Measurements from ENCODE around the gene MED31.

DNA sequence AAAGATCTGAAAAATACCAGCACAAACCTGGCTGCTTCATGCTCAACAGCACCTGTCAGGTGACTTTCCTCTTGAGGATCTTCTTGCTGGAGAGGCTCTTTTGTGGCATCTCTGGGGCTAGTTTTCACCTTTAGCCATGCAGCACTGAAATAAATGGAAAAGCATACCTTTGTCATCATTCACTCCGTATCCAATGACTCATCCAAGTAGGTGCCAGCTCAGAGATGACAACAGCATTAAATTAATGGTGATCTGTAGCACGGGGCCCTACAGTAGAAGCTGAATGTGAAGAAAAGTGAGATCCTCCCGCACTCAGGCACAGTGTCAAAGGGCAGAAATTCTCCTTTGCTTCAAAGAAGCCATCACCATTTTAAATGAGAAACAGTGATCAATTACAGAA, 43.1 kb downstream of the MED31 start:
- no peak for TF ChIP-seq SMC3 (IDR thresholded peaks at IDR 0.05; ENCODE audit: low read depth, low read length)
- TF ChIP-seq, protein P1, sequence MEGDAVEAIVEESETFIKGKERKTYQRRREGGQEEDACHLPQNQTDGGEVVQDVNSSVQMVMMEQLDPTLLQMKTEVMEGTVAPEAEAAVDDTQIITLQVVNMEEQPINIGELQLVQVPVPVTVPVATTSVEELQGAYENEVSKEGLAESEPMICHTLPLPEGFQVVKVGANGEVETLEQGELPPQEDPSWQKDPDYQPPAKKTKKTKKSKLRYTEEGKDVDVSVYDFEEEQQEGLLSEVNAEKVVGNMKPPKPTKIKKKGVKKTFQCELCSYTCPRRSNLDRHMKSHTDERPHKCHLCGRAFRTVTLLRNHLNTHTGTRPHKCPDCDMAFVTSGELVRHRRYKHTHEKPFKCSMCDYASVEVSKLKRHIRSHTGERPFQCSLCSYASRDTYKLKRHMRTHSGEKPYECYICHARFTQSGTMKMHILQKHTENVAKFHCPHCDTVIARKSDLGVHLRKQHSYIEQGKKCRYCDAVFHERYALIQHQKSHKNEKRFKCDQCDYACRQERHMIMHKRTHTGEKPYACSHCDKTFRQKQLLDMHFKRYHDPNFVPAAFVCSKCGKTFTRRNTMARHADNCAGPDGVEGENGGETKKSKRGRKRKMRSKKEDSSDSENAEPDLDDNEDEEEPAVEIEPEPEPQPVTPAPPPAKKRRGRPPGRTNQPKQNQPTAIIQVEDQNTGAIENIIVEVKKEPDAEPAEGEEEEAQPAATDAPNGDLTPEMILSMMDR (conservative IDR thresholded peaks at IDR 0.05; ENCODE audit: low read depth, low read length) = no peak
- TF ChIP-seq POLR2A (IDR thresholded peaks at IDR 0.05; ENCODE audit: low read depth, low read length) = no peak
- no peak for TF ChIP-seq MAFK (IDR thresholded peaks at IDR 0.05; ENCODE audit: low read depth, low read length)
- no peak for TF ChIP-seq RCOR1 (IDR thresholded peaks at IDR 0.05; ENCODE audit: insufficient replicate concordance, low read length)
- TF ChIP-seq MXI1 (IDR thresholded peaks at IDR 0.05; ENCODE audit: borderline replicate concordance, low read depth, low read length) = no peak
- TF ChIP-seq, protein P2, sequence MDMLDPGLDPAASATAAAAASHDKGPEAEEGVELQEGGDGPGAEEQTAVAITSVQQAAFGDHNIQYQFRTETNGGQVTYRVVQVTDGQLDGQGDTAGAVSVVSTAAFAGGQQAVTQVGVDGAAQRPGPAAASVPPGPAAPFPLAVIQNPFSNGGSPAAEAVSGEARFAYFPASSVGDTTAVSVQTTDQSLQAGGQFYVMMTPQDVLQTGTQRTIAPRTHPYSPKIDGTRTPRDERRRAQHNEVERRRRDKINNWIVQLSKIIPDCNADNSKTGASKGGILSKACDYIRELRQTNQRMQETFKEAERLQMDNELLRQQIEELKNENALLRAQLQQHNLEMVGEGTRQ (IDR thresholded peaks at IDR 0.05; ENCODE audit: low read depth, low read length) = no peak
- TF ChIP-seq CEBPB (IDR thresholded peaks at IDR 0.05; ENCODE audit: low read depth, low read length) = no peak
- TF ChIP-seq, protein P3, sequence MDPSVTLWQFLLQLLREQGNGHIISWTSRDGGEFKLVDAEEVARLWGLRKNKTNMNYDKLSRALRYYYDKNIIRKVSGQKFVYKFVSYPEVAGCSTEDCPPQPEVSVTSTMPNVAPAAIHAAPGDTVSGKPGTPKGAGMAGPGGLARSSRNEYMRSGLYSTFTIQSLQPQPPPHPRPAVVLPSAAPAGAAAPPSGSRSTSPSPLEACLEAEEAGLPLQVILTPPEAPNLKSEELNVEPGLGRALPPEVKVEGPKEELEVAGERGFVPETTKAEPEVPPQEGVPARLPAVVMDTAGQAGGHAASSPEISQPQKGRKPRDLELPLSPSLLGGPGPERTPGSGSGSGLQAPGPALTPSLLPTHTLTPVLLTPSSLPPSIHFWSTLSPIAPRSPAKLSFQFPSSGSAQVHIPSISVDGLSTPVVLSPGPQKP (IDR thresholded peaks at IDR 0.05; ENCODE audit: borderline replicate concordance, low read depth, low read length) = no peak
